IMR-90 (cell line): ENCODE measurements around the gene MYADML2. TPM values are rescaled to one million over a fixed set of nuclear protein-coding genes. Genes with fewer than 3 reads are reported as not detected.

Source experiments
- ATAC-seq: fragments of 200-7000 bp; cut with Tn5 transposase; 2 replicates; pipeline ENCODE4 v1.9.1; 2020; ENCODE audit warnings: low read depth, mild to moderate bottlenecking, moderate library complexity
- BruUV-seq: library from RNA; stranded (reverse); fragments of 400-500 nt; replicated peaks from 2 replicates; lab custom pipeline; 2021; lab: Mats Ljungman, UMichigan
- CTCF ChIA-PET: fragments of 300-600 bp; formaldehyde crosslinking; extraction: SDS; loops from one replicate; lab custom pipeline; 2021; ENCODE audit warnings: antibody characterized with exemption; lab: Yijun Ruan, JAX
- POLR2A ChIA-PET: fragments of 300-600 bp; sonication (Branson Sonifier 250); formaldehyde crosslinking; loops from one replicate; lab custom pipeline; 2022; ENCODE audit warnings: antibody characterized with exemption; ENCODE audit not compliant: unreplicated experiment; lab: Charles Lee
- DNase-seq: peaks from one replicate; pipeline ENCODE4 v3.0.0; 2013
- H2AFZ ChIP-seq: replicated peaks from 2 replicates; pipeline ENCODE3; 2013; ENCODE audit warnings: low read length, mild to moderate bottlenecking; ENCODE audit not compliant: poor library complexity
- H2AK5ac ChIP-seq: 2 replicates; pipeline ENCODE4 v1.6.1; 2013; ENCODE audit warnings: low read depth, low read length, inconsistent platforms
- H2AK9ac ChIP-seq: replicated peaks from 2 replicates; pipeline ENCODE3; 2013; ENCODE audit warnings: mild to moderate bottlenecking, low read depth, low read length, moderate library complexity; ENCODE audit not compliant: poor library complexity
- H2BK120ac ChIP-seq: 2 replicates; pipeline ENCODE4 v1.6.1; 2013; ENCODE audit warnings: low read depth, low read length, inconsistent platforms
- H2BK15ac ChIP-seq: 3 replicates; pipeline ENCODE4 v1.6.1; 2013; ENCODE audit warnings: low read depth, low read length, inconsistent platforms
- H2BK20ac ChIP-seq: 2 replicates; pipeline ENCODE4 v1.6.1; 2013; ENCODE audit warnings: low read depth, mild to moderate bottlenecking, inconsistent platforms, low read length, moderate library complexity
- H2BK5ac ChIP-seq: 2 replicates; pipeline ENCODE4 v1.6.1; 2013; ENCODE audit warnings: mild to moderate bottlenecking, low read depth, low read length, inconsistent platforms; ENCODE audit not compliant: poor library complexity, severe bottlenecking
- H3K14ac ChIP-seq: replicated peaks from 2 replicates; pipeline ENCODE4 v1.6.1; 2013; ENCODE audit warnings: low read depth, low read length, inconsistent platforms
- H3K18ac ChIP-seq: 2 replicates; pipeline ENCODE4 v1.6.1; 2013; ENCODE audit warnings: low read depth, low read length, control low read depth
- H3K23ac ChIP-seq: 2 replicates; pipeline ENCODE4 v1.6.1; 2013; ENCODE audit warnings: low read depth, low read length, inconsistent platforms
- H3K27ac ChIP-seq: 2 replicates; pipeline ENCODE4 v1.5.1; 2013; ENCODE audit warnings: mild to moderate bottlenecking, control low read depth, low read length; ENCODE audit not compliant: insufficient read depth
- H3K27me3 ChIP-seq: 2 replicates; pipeline ENCODE4 v1.6.1; 2013; ENCODE audit warnings: low read length; ENCODE audit not compliant: control insufficient read depth, insufficient read depth
- H3K36me3 ChIP-seq: 2 replicates; pipeline ENCODE4 v1.6.1; 2013; ENCODE audit warnings: low read length, mixed read lengths; ENCODE audit not compliant: control insufficient read depth, insufficient read depth
- H3K4ac ChIP-seq: 2 replicates; pipeline ENCODE4 v1.6.1; 2013; ENCODE audit warnings: low read depth, low read length, inconsistent platforms
- H3K4me1 ChIP-seq: 2 replicates; pipeline ENCODE4 v1.6.1; 2013; ENCODE audit warnings: low read length, mixed read lengths; ENCODE audit not compliant: control insufficient read depth, insufficient read depth
- H3K4me2 ChIP-seq: 2 replicates; pipeline ENCODE4 v1.6.1; 2013; ENCODE audit warnings: low read depth, mild to moderate bottlenecking, control low read depth, low read length, moderate library complexity
- H3K4me3 ChIP-seq: 2 replicates; pipeline ENCODE4 v1.5.1; 2013; ENCODE audit warnings: low read depth, mild to moderate bottlenecking, control low read depth, low read length, moderate library complexity; ENCODE audit not compliant: insufficient read depth
- H3K56ac ChIP-seq: 2 replicates; pipeline ENCODE4 v1.6.1; 2013; ENCODE audit warnings: low read length, inconsistent platforms; ENCODE audit not compliant: insufficient read depth; ENCODE audit errors: extremely low read depth
- H3K79me1 ChIP-seq, 2 experiments: 2 replicates each; pipeline ENCODE4 v1.6.1; 2013; ENCODE audit warnings: low read length in 2 of 2, inconsistent platforms in 1 of 2, low read depth in 1 of 2
- H3K9ac ChIP-seq: 2 replicates; pipeline ENCODE4 v1.6.1; 2013; ENCODE audit warnings: low read depth, low read length, control low read depth
- H3K9me1 ChIP-seq: 2 replicates; pipeline ENCODE4 v1.6.1; 2013; ENCODE audit warnings: low read length, inconsistent platforms; ENCODE audit not compliant: insufficient read depth
- H3K9me3 ChIP-seq: 2 replicates; pipeline ENCODE4 v1.6.1; 2013; ENCODE audit warnings: low read length; ENCODE audit not compliant: control insufficient read depth, insufficient read depth
- H4K20me1 ChIP-seq: 2 replicates; pipeline ENCODE4 v1.6.1; 2013; ENCODE audit warnings: low read length, inconsistent platforms; ENCODE audit not compliant: insufficient read depth
- H4K5ac ChIP-seq: 2 replicates; pipeline ENCODE4 v1.6.1; 2013; ENCODE audit warnings: mild to moderate bottlenecking, low read depth, low read length, control low read depth
- H4K8ac ChIP-seq, 2 experiments: 2 replicates each; pipeline ENCODE4 v1.6.1; 2013; ENCODE audit warnings: low read depth in 2 of 2, low read length in 2 of 2, control low read depth in 1 of 2, inconsistent platforms in 1 of 2
- H4K91ac ChIP-seq: 2 replicates; pipeline ENCODE4 v1.6.1; 2013; ENCODE audit warnings: low read depth, low read length, inconsistent platforms; ENCODE audit not compliant: insufficient read depth
- BHLHE40 ChIP-seq: fragments of 150-350 bp; IDR thresholded peaks from 2 replicates; pipeline ENCODE4 v1.6.1; 2016; ENCODE audit warnings: mild to moderate bottlenecking, low read depth, low read length
- CHD1 ChIP-seq: IDR thresholded peaks from 2 replicates; pipeline ENCODE4 v1.6.1; 2012; ENCODE audit warnings: low read depth, low read length, improper control_type of control experiment
- WGBS, 2 experiments: methylation state at CpG; one replicate each; pipeline versions ENCODE4 v1.1.5 to v1.1.7; 2013; ENCODE audit warnings: missing lambda C conversion rate in 2 of 2; ENCODE audit not compliant: insufficient read length in 1 of 2; ENCODE audit errors: extremely low coverage in 2 of 2; 5-methylcytosine and 5-hydroxymethylcytosine counted together
- dilution Hi-C: fragments of 300-500 bp; cut with HindIII; formaldehyde crosslinking; loops from one replicate; pipeline ENCODE4 v1.14.3; 2018; ENCODE audit warnings: low sequenced_read_pairs; ENCODE audit not compliant: unreplicated experiment
- in situ Hi-C: fragments of 300-500 bp; cut with MboI; formaldehyde crosslinking; loops from 3 replicates; pipeline ENCODE4 v1.14.3; 2019; ENCODE audit warnings: low sequenced_read_pairs, inconsistent platforms, mixed read lengths
- intact Hi-C: fragments of 100-400 bp; cut with micrococcal nuclease; formaldehyde crosslinking; loops from 2 replicates; pipeline ENCODE4 v1.10.0; 2022
- polyA plus RNA-seq, 3 experiments: library from polyadenylated mRNA; depleted of rRNA; stranded (reverse); fragments of >200 nt; gene quantifications; 2 replicates each; pipeline ENCODE4 v1.2.3, GENCODE V29; 2012; ENCODE audit warnings: low replicate concordance in 1 of 3
- total RNA-seq: library from RNA; depleted of rRNA; stranded (reverse); fragments of >200 nt; gene quantifications from 2 replicates; pipeline ENCODE4 v1.2.3, GENCODE V29; 2012

MYADML2 gene
- total and polyA plus RNA-seq, 2 of the 4 experiments (the other 2 are of a cell fraction) = not detected

GRCh38 chr17:81909966-81910839 lies 36.8 kb downstream of the MYADML2 start:
- Histone ChIP-seq H2BK120ac (no peak overlapping the region), H3K4ac (peak overlapping the region; percentile 11; the same call in 1 of the 2 replicates), H3K14ac (0 out of 2 replicates have a peak overlapping the region, but pooled peaks have one; percentile 33), H3K27me3 (no peaks in the 10 kb centered on the region), H3K4me3 (peak overlapping the region; percentile 90), H4K8ac (no peak overlapping the region), H2AK9ac (peak overlapping the region; percentile 93), H3K4me1 (peaks cover 5% of the 10 kb centered on the region), H4K91ac (no peak overlapping the region), H4K5ac (no peak overlapping the region), H3K9me3 (no peaks in the 10 kb centered on the region), H3K23ac (peak overlapping the region; percentile 58; the same call in 1 of the 2 replicates), H3K56ac (no peak overlapping the region; the same call in 1 of the 2 replicates), H2AFZ (peak overlapping the region; percentile 89), H3K36me3 (peaks cover 44% of the 10 kb centered on the region), H2BK20ac (no peak overlapping the region), H2BK5ac (no peak overlapping the region), H2BK15ac (no peak overlapping the region), H3K18ac (no peak overlapping the region), H3K9ac (peak overlapping the region; percentile 55), H3K27ac (peak overlapping the region; percentile 4; the same call in 1 of the 2 replicates), H4K20me1 (peaks cover 20% of the 10 kb centered on the region), H3K79me1 (peaks cover under 1 to 32% of the 10 kb centered on the region in 2 experiments; a peak in 3 of 4 replicates), H2AK5ac (no peak overlapping the region), H3K4me2 (peak overlapping the region; percentile 65), H3K9me1 (0 out of 2 replicates have a peak, but pooled peaks cover 4% of the 10 kb centered on the region)
- BruUV-seq = no TSS peak
- 54% methylated on average over 12 of the region's 23 CpGs; no CpG with 5 or more reads in 1 of the 2 experiments for WGBS, 2 experiments
- dilution Hi-C loops = no loop called here
- CTCF ChIA-PET = no interaction called here
- POLR2A ChIA-PET = no interaction called here
- in situ Hi-C loops = no loop called here
- peak; percentile 83 for TF ChIP-seq BHLHE40
- TF ChIP-seq CHD1 = no peak
- ATAC-seq (peak; percentile 1), DNase-seq (no peak)
- intact Hi-C loops = no loop called here
